Activated CD8-positive, alpha-beta memory T cell treated with anti-CD3 and anti-CD28 coated beads for 4 hours (primary cell): ENCODE results near the gene ADAM10.

Experiments
- DNase-seq, 2 donors: peaks; one replicate each; pipeline ENCODE4 v3.0.0-alpha.2; 2020; ENCODE audit warnings: low read depth in 2 of 2

The ADAM10 gene

DNA sequence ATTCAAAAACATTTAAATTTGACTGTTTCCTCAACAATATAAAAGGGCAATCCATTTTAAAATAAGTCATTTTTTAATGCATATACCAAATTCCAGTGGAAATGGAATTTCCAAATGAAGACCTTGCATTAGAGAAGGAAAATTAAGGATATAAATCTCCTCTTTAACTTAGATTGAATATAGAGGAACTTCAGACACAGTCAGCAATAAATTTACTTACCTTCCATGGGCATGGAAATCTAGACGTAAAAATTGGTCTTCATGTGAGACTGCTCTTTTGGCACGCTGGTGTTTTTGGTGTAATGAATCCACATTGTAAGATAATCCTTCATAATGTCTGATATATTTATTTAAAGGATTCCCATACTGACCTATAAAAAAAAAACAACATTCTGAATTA lies 32.1 kb downstream of the ADAM10 start:
- no peak for DNase-seq

DNA sequence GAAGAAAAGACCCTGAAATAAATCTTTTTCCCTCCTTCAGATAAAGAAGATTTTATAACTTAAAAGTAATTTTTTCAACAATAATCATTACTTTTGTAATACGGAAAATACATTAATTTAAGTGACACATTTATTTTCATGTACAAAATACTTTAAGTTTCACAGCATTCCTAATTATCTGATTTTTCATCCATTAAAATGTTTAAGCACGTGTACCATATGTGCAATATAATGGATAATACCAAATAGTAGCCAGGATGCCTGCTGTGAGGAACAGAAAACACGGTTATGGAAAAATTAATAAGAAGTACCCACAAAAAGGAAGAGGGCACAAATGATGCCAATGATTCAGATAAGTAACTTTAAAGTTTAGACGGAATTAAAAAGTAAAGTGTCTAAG lies 33.5 kb downstream of the ADAM10 start:
- DNase-seq, result no peak

DNA sequence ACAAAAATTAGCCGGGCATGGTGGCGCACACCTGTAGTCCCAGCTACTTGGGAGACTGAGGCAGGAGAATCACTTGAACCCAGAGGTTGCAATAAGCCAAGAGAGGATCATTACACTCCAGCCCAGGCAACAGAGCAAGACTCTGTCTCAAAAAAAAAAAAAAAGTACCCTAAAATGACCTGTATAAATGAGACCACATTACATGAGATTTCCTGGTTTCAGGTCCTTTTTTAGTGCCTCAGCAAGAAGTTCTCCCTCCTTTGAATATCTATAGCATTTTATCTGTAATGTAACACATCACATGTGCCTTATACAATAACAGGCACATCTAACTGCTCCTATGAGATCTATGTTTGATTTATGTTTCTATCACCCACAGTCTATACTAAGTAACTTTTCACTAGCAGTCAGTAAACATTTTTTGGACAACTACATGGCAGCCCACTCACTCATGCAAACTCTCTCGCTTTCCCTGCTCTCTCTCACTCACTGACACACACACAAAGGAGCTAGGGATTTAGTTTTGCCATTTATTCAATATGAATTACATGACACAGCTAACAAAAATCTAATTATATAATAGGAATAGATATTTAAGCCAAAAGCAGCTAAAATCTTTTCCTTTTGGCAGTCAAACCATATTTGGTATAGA lies 34.1 kb downstream of the ADAM10 start:
- DNase-seq, result no peak

DNA sequence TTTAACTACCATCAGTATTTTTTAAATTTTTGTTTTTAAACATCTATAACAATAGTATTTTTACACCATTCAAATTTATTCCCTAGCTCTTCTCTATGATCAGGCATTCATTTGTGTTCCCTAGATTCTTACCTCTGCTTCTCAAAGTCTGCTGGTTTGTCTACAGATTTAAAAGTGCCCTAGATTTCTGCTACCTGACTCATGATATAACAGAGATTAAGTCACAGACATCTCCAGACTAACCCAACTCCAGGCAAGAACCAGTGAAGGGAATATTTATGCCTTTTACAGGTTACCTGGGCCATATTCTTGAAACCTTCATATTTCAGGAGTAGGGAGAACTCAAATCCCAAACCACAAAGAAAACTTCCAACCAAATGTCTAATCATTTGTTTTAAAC lies 38.8 kb downstream of the ADAM10 start:
- no peak for DNase-seq

DNA sequence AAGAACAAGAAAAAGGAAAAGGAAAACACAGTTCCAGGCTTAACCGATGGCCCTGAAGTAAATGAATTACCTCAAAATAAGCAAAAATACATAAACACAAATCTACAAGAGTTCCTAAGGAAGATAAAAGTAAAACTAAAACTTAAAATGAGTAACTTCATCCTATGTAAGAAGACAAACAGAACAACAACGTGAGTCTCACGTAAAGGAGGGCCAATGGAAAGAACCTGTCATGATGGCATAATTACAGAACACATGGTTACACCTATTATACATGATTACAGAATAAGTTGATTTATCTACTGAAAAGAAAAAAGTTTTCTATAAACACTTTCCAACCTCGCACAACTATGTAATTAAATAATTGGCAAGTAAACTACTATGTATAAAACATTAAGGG lies 42.1 kb downstream of the ADAM10 start:
- no peak for DNase-seq

DNA sequence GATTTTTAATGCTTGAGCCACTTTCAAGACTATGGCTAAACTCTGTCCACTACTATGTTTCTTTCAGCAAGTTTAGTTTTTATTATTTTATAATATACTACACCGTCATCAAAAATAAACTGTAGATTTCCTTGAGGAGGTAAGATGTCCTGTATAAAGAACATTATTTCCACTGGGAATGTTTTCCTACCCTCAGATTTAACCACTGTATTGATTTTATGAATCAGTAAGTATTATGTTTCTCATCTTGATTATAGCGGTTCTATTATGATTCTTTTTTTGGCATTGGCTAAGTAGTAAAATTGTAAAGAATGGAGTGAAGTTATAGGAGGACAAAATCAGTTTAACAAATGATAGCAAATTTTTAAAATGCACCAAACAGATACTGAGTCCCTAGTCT lies 44.4 kb downstream of the ADAM10 start:
- DNase-seq, result no peak

DNA sequence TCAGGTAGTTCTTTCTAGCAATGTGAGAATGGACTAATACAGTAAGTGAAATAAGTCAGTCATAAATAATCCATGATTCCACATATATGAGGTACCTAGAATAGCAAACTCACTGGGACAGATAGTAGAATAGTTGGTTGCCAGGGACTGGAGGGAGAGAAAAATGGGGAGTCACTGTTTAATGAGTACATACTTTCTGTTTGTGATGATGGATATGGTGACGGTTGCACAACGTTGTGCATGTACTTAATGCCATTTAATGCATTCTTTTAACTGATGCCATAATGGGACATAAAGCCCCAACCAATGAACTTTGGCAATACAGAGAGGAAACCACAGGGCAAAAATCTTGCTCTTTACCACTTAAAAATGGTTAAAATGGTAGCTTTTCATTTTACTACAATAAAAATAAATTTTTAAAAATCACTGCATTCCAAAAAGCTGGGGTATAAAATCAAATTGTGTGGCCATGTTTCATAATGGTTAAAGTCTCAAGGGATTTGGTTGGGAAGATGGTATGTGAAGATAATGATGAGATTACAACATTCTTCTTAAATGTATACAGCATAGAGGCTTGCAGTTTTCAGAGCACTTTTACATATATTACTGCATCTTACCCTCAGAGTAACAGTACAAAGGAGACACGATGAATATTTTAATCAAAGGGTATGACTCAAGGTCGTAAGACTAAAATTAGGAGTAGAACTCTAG lies 45.2 kb downstream of the ADAM10 start:
- DNase-seq, result no peak

DNA sequence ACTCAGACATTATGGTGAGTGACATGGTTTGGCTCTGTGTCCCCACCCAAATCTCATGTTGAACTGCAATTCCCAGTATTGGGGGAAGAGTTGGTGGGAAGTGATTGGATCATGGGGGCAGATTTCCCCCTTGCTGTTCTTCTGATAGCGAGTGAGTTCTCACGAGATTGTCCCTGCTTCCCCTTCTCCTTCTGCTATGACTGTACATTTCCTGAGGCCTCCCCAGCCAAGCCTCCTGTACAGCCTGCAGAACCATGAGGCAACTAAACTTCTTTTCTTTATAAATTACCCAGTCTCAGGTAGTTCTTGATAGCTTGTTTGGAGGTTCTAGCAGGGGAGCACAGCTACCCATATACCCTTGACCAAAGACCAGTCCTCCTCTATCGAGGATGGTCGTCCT lies 45.9 kb downstream of the ADAM10 start:
- DNase-seq, result no peak

DNA sequence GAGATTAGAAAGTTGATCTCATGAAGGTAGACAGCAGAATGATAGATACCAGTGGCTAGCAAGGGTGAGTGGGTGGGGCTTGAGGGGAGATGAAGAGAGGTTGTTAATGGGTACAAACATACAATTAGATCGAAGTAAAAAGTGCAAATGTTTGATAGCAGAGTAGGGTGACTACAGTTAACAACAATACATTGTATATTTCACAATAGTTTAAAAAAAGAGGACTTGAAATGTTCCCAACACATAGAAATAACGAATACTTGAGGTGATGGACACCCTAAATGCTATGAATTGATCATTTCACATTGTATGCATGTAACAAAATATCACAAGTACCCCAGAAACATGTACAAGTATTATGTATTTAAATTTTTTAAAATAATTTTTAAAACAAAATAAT lies 47.3 kb downstream of the ADAM10 start:
- DNase-seq, result no peak

DNA sequence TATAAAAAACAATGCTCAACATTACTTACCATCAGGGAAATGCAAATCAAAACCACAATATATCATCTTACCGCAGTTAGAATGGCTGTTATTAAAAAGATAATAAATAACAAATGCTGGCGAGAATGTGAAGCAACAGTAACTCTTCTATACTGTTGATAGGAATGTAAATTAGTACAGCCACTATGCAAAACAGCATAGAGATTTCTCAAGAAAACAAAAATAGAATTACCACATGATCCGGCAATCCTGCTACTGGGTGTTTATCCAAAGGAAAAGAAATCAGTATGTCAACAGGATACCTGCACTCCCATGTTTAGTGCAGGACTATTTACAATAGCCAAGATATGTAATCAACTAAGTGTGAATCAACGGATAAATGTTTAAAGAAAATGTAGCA lies 48.1 kb downstream of the ADAM10 start:
- DNase-seq, result no peak

DNA sequence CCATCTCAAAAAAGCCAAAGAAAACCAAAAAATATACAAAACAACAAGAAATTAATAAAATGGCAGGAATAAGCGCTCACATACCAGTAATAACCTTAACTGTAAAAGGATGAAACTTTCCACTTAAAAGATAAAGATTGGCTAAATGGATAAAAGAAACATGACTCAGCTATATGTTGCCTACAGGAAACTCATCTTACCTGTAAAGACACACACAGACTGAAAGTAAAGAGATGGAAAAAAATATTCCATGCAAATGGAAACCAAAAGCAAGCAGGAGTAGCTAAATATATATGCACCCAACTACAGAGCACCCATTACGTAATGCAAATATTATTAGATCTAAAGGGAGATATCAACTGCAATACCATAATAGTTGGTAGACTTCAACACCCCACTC lies 49.7 kb downstream of the ADAM10 start:
- no peak for DNase-seq

DNA sequence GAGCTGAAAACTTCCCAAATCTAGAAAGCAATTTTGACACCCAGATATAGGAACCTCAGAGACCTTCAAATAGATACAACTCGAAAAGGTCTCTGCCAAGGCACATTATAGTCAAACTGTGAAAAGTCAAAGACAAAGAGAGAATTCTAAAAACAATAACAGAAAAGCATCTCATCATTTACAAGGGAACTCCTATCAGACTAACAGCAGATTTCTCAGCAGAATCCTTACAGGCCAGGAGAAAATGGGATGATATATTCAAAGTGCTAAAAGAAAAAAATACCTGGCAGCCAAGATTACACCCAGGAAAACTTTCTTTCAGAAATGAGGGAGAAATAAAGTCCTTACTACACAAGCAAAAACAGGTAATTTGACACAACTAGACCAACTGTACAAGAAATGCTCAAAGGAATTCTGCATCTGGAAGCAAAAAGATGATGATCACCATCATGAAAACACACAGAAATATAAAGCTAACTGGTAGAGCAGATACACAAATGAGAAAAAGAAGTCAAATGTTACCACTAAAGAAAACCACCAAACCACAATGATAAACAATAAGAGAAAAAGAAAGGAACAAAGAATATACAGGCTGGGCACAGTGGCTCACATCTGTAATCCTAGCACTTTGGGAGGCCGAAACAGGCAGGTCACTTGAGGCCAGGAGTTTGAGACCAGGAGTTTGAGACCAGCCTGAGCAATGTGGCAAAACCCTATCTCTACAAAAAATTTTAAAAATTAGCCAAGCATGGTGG lies 50.4 kb downstream of the ADAM10 start:
- DNase-seq, result no peak

DNA sequence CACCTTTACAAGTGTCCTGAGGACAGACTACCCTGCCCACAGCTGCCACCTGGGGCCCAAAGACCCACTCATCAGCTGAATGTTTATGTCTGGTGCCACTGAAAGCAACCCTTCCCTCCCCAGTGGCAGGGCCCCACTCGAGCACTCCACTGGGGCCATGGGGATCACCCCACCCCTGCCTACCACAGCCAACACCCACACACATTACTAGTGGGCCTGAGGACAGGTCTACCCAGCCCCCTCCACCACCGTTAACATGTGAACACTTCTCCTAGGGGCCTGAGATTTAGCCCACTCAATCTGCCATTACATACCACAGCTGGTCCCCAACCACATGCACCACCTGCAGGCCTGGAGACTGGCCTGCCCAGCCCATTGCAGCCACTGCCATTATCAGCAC lies 52.3 kb downstream of the ADAM10 start:
- DNase-seq, result no peak

DNA sequence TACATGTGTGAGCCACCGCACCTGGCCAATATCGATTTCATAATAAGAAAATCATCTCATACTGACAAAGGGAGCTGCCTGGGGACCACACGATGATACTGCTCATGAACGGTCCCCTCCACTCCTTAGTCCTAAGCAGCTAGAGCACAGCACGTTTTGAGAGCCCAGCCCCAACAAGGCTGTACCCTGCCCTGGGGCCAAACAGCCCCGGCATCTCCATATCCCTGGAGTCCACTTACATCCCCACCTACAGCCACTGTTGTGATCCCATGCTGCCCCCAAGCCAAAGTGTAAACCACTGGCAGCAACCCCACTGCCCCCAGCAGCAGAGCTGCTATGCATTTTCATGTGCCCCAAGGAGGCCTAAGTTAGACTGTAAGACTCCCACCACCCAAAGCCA lies 52.8 kb downstream of the ADAM10 start:
- DNase-seq, result no peak

DNA sequence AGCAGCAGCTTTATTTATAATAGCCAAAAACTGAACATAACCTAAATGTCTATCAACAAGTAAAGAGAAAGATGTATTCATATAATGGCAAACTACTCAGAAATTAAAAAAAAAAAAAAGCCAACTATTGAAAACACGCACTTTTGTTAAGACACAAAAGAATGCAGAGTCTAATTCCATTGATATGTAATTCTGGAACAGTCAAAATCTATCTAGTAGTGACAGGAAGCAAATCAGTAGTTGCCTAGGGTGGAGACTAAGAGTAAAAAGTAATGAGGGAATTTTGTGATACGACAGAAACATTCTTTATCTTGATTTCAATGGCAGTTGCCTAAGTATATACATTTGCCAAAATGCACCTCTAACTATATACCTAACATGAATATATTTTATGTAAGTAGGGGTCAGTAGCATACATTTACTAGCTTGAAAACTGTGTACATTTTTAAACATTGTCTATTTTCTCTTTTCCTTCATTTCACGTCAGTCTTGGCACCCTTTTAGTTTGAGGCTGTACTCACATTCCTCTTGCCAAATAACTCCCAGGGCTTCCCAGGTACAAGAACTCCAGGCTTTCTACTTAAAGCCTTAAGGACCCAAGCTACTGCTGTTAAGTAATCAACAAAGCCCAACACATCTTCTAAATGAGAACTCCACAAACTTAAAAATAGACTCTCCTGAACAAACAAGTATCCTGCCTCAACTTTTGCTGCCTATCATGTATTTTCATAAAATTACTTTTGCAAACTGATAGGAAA lies 54.7 kb downstream of the ADAM10 start:
- no peak for DNase-seq

DNA sequence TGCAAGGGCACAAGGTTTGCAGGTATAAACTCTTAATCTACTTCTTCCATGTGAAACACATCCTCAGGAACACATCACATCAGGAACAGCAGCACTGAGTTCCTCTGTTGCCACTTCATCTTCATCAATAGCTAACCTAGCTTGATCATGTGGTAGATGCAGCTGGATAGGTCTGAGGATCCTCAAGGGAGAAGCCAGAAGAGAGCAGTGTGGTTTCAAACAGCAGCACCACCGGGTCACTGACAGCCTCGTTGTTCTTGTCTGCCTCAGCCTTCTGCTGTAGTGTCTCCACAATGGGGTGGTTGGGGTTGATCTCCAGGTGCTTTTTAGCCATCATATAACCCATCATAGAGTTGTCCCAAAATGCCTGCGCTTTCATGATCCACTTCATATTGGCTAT lies 58.8 kb downstream of the ADAM10 start:
- no peak for DNase-seq

DNA sequence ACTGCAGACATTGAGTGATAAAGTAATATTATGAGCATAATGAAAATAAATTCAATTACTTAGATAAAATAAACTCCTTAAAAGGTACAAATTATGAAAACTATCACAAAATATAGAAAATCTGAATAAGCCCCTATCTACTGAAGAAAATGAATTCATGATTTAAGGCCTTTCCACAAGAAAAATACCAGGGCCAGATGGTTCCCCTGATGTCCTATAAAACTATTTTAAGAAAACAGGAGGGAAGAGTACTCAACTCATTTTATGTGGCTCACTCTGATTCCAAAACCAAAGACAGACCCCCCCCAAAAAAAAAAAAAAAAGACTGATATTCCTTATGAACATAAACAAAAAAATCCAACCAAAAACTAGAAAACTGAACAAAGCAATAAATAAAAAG lies 59.9 kb downstream of the ADAM10 start:
- no peak for DNase-seq

DNA sequence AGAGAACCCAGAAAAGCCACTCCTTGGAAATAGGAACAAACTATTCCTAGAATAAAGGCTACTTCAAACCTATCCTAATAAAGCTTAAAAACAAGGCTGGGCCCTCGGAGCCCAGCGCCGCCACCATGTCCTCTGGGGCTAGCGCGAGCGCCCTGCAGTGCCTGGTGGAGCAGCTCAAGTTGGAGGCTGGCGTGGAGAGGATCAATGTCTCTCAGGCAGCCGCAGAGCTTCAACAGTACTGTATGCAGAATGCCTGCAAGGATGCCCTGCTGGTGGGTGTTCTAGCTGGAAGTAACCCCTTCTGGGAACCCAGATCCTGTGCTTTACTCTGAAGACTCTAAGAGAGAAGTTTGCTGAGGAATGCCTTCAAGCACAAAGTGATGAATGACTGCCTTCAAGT lies 63.2 kb downstream of the ADAM10 start:
- no peak for DNase-seq

DNA sequence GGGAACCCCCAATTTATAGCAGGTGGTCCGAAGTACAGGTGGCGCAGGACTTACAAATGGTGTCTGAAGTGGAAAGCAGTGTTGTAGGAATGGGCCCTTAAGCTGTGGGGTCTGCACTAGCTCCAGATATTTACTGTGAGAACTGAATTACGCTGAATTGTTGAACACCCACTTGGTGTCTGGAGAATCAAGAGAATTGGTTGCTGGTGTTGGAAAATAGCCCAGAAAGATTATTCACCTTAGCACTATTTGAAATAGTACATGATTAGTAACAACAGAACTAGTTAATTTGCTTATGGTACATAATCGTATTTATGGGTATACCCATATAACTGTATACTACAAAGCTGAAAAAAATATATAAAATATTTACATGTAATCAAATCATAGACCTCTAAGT lies 64.8 kb downstream of the ADAM10 start:
- DNase-seq, result no peak

DNA sequence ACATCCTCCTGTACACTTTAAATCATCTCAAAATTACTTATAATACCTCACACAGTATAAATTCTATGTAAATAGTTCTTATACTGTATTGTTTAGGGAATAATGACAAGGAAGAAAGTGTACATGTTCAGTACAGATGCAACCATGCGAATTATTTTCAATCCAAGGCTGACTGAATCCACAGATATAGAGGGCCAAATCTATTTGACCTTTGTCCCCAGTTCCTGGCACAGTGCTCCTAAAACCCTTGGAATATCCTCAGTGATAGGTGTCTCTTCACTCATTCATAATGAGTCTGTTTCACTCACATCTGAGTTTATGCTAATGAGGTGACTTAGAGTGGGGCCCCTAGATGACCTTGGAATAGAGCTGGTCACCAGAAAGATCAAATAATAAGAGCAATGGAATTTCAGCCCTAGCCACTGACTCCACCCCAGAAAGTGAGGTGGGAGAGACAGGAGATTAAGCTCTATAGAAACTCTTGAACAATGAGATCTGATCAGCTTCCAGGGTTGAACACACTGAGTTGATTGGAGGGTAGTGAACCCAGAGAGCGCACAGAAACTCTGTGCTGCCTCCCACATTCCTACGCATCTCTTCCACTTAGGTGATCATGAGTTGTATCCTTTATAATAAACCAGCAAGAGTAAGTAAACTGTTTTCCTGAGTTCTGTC lies 65.3 kb downstream of the ADAM10 start:
- DNase-seq, result no peak

DNA sequence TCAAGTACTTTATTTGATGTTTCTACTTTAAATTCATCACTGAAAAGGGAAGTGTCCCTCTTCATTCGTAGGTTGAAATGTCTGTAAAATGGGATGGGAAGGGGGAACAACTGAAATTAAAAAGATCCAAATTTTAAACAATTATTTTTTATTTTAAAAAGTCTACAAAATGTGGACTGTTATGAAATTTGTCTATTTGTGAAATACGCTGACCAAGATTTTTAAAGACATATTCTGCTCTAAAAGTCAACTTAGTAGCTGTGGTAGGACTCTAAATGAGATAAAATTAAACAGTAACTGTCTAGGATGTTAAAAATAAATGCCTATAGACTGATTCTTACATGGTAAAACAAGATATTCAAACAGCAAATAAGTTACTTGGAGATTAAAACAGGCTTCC lies 67.3 kb downstream of the ADAM10 start:
- DNase-seq, result no peak

DNA sequence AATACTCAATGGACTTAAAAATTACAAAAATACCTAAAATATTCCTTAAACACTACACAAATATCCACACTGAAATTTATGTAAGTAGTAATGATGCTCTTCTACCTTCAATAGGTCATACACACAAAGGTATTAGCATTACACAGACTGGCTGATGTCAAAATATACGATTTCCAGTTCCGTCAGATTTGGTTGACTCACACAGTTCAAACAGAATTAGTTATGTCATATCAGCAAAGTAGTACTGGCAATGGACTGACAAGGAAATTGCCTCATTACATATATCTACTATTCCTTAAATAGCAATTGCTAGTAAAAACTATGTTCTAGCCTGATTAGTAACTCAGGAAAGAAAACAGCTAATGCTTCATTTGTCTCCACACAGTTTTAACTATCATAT lies 70.8 kb downstream of the ADAM10 start:
- no peak for DNase-seq
